ENCODE measurements around the gene HOXB9.

HOXB9 gene

GRCh38 chr17:48626245-48627117 is at the start of gene HOXB9:
HOXB9 (minus strand) TSS chr17:48626358; CDS start chr17:48626269, 89 bp downstream.
- no peak for TF ChIP-seq Cebpa-rat (IDR thresholded peaks at IDR 0.05)
- Histone ChIP-seq H3K27me3 (peaks cover 100% of the 10 kb centered on the region in 11 experiments), H3K27ac (no peak within 1 kb of the TSS), H3K4me2 (peak within 1 kb of the TSS; percentile 32 to 100 (median 66)), H3K9ac (peak within 1 kb of the TSS in 2 of 11 experiments; percentile 13 to 15; a peak in 1 of 22 replicates), H3K4me3 (peak within 1 kb of the TSS; percentile 1 to 58 (median 46); a peak in 16 of 20 replicates), H3K4me1 (peaks cover 9 to 18% (median 14%) of the 10 kb centered on the region in 10 experiments; a peak in 13 of 20 replicates), H3K36me3 (no peaks in the 10 kb centered on the region), H4K20me1 (peaks cover 0 to 98% (median 93%) of the 10 kb centered on the region in 11 experiments; a peak in 18 of 22 replicates), H3K9me3 (replicated peaks in 1 of 11) (no peaks in the 10 kb centered on the region)

DNA sequence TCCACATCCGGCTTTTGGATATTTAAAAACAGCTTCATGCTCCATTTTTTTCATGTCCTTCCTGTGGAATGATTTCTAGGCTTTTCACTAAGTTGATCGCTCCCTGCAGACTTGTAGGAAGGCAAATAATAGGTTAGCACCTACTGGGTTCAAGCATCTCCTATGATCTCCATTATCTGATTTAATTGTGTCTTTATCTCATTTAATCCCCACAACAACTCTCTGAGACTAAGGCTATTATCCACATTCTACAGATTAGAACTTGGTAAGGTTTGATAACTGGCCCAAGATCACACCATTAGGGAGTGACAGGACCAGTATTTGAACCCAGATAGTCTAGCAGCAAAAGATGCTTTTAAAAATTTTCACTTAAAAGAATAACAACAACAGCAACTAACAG is 46.2 kb upstream of the HOXB9 start:
- Histone ChIP-seq H3K4me2 (peak overlapping the region in 4 of 11 experiments; percentile 24 to 38 (median 34); a peak in 2 of 22 replicates), H3K4me1 (peaks cover 0 to 4% (median 0%) of the 10 kb centered on the region in 10 experiments; a peak in 2 of 20 replicates), H4K20me1 (peaks cover 0 to 3% (median 0%) of the 10 kb centered on the region in 11 experiments; a peak in 1 of 22 replicates), H3K36me3 (no peaks in the 10 kb centered on the region), H3K9me3 (replicated peaks in 1 of 11) (no peaks in the 10 kb centered on the region), H3K27ac (no peak overlapping the region), H3K9ac (no peak overlapping the region), H3K27me3 (peaks cover 6 to 21% (median 16%) of the 10 kb centered on the region in 11 experiments), H3K4me3 (no peak overlapping the region)
- no peak for TF ChIP-seq Cebpa-rat (IDR thresholded peaks at IDR 0.05)

DNA sequence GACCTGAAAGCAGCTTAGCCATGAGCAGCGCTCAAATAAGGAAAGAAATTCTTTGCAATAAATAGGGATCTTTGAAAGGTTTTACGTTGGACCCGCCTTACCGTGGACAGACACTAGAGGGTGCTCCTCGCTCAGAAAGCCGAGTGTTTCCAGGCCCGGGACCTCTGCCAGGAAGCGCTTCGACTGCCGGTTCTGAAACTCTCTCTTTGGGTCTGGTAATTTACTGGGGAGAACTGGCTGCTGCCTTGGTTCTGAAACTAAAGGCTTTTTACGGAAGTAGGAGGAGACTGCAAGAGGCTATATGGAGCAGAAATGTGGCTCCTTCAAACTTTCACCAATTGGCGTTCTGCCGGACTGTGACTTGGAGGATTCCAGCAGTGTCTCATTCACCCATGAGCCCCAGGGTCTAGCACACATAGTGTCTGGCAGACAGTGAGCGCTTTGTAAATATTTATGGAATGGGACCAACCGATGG is 45.6 kb upstream of the HOXB9 start:
- no peak overlapping the region for H3K4me3 ChIP-seq
- H3K4me2 ChIP-seq = peak overlapping the region in 10 of 11 experiments; percentile 13 to 65 (median 36); a peak in 16 of 22 replicates
- no peaks in the 10 kb centered on the region for H3K9me3 ChIP-seq (replicated peaks in 1 of 11)
- peaks cover 0 to 4% (median 0%) of the 10 kb centered on the region in 10 experiments; a peak in 1 of 20 replicates for H3K4me1 ChIP-seq
- H3K36me3 ChIP-seq = no peaks in the 10 kb centered on the region
- H3K27ac ChIP-seq = no peak overlapping the region
- no peaks in the 10 kb centered on the region for H4K20me1 ChIP-seq
- peaks cover 0 to 14% (median 10%) of the 10 kb centered on the region in 11 experiments; a peak in 16 of 22 replicates for H3K27me3 ChIP-seq
- H3K9ac ChIP-seq = 0 out of 22 replicates have a peak overlapping the region, but pooled peaks of 1 of the 11 experiments have one; percentile 10
- TF ChIP-seq Cebpa-rat (IDR thresholded peaks at IDR 0.05) = no peak

DNA sequence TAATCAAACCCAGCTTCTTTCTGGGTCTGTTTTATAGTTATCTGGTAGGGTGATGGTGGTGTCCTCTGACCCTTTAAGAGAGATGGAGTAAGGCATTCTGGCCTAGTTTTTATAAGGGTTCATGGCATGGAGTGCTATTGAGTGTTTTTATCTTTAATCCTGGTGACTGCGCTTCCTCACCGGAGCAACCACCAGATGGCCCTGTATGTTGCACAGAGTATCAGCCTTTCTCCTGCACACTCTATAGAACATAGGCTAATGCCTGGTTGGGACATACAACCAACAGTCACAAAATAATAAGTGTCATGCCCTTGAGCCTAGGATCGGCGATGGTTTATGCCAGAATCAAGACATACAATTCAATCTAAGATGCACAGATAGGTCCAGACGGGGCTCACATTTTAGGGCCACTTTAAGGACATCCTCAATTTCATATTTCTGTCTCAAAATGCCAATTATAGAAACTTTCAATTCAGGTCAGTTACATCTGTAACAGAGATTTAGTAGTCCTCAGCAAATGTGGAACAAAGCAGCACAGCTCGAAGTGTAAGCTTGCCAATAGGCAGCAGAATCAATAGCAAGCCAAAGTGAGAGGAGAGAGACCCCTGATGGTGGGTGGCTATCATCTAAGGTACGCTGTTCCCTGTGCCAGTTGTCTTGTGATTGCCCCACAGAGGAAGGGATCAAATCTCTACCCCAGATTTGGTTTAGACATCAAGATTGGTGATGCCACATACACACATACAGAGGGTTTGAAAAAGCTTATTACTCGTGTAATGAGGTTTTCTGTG is 37.2 kb upstream of the HOXB9 start:
- Histone ChIP-seq H3K4me3 (no peak overlapping the region), H3K27me3 (peaks cover 0 to 13% (median 0%) of the 10 kb centered on the region in 11 experiments; a peak in 5 of 22 replicates), H3K36me3 (no peaks in the 10 kb centered on the region), H3K4me2 (no peak overlapping the region), H3K9ac (no peak overlapping the region), H4K20me1 (no peaks in the 10 kb centered on the region; a peak in 2 of 22 replicates), H3K27ac (no peak overlapping the region), H3K9me3 (replicated peaks in 1 of 11) (no peaks in the 10 kb centered on the region; a peak in 1 of 22 replicates), H3K4me1 (no peaks in the 10 kb centered on the region)
- TF ChIP-seq Cebpa-rat (IDR thresholded peaks at IDR 0.05) = no peak

DNA sequence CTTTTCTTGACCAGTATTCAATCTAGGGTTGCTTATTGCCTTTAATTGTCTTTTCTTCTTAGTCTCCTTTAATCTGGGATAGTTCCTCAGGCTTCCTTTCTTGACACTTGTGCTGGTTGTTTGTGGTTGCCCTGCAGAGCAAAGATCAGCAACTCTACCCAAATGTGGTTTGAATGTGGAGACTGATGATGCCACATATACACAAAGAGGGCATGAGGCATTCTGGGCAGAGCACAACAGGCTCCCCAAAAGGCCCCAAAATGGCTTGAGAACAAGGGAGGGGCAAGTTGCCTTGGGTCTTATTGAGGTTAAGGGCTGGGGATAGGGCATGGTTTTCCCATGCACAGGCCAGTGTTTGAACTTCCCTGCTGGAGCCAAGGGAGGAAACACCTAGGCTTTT is 29.8 kb upstream of the HOXB9 start:
- Histone ChIP-seq H3K27ac (no peak overlapping the region), H3K9me3 (replicated peaks in 1 of 11) (no peaks in the 10 kb centered on the region; a peak in 1 of 22 replicates), H3K4me3 (no peak overlapping the region), H3K27me3 (peaks cover 0 to 28% (median 5%) of the 10 kb centered on the region in 11 experiments; a peak in 8 of 22 replicates), H3K36me3 (no peaks in the 10 kb centered on the region), H3K9ac (no peak overlapping the region), H3K4me2 (no peak overlapping the region), H3K4me1 (no peaks in the 10 kb centered on the region), H4K20me1 (no peaks in the 10 kb centered on the region; a peak in 2 of 22 replicates)
- TF ChIP-seq Cebpa-rat (IDR thresholded peaks at IDR 0.05) = no peak

DNA sequence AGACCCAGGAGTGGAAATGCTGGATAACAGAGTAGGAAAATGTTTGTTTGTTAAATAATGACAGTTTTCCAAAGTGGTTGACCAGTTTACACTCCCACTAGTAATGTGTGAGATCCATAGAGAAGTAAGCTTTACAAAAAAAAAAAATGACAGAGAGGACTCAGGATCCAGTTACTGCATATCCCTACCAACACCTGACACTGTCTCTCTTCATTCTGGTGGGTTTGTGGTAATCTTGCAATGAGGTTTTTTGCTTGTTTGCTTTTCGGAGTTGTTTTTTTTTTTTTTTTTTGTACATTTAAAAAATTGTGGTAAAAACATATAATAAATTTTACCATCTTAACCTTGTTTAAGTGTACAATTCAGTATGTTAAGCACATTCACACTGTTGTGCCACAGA is 23.6 kb upstream of the HOXB9 start:
- Histone ChIP-seq H3K27me3 (peaks cover 53 to 64% (median 58%) of the 10 kb centered on the region in 11 experiments), H3K27ac (no peak overlapping the region), H4K20me1 (peaks cover 0 to 33% (median 20%) of the 10 kb centered on the region in 11 experiments; a peak in 16 of 22 replicates), H3K4me1 (peaks cover 4 to 14% (median 11%) of the 10 kb centered on the region in 10 experiments; a peak in 13 of 20 replicates), H3K4me2 (no peak overlapping the region), H3K36me3 (no peaks in the 10 kb centered on the region), H3K4me3 (no peak overlapping the region), H3K9me3 (replicated peaks in 1 of 11) (no peaks in the 10 kb centered on the region), H3K9ac (no peak overlapping the region)
- TF ChIP-seq Cebpa-rat (IDR thresholded peaks at IDR 0.05) = no peak

- Histone ChIP-seq H3K27me3 (peaks cover 72 to 82% (median 77%) of the 10 kb centered on the region in 11 experiments), H3K4me2 (peak overlapping the region in 7 of 11 experiments; percentile 45 to 84 (median 52); a peak in 6 of 22 replicates), H3K4me1 (peaks cover 4 to 14% (median 11%) of the 10 kb centered on the region in 10 experiments; a peak in 13 of 20 replicates), H3K27ac (no peak overlapping the region), H3K9me3 (replicated peaks in 1 of 11) (no peaks in the 10 kb centered on the region), H4K20me1 (peaks cover 0 to 49% (median 30%) of the 10 kb centered on the region in 11 experiments; a peak in 16 of 22 replicates), H3K4me3 (peak overlapping the region in 3 of 10 experiments; percentile 39 to 46 (median 42); a peak in 2 of 20 replicates), H3K36me3 (no peaks in the 10 kb centered on the region), H3K9ac (no peak overlapping the region)
- TF ChIP-seq Cebpa-rat (IDR thresholded peaks at IDR 0.05) = no peak
Observed at GRCh38 chr17:48647963-48648245, 21.7 kb upstream of the HOXB9 start.
